Activated naive CD4-positive, alpha-beta T cell treated with anti-CD3 and anti-CD28 coated beads for 36 hours (primary cell): ENCODE data around the gene THBD. TPM values are rescaled to one million over a fixed set of nuclear protein-coding genes. Genes with fewer than 3 reads are reported as not detected.
A peak's percentile ranks its signal among the peaks of the same experiment; 100 is the strongest.

Source experiments
- CTCF ChIA-PET: fragments of 350-600 bp; sonication (Branson Sonifier 250); formaldehyde crosslinking; loops from one replicate; lab custom pipeline; 2021; ENCODE audit warnings: antibody characterized with exemption; lab: Charles Lee
- DNase-seq: peaks from one replicate; pipeline ENCODE4 v3.0.0-alpha.2; 2020
- H3K27ac Mint-ChIP-seq: one replicate; pipeline ENCODE4 v1.8.0; 2021; ENCODE audit warnings: mild to moderate bottlenecking, mixed read lengths
- H3K27me3 Mint-ChIP-seq: one replicate; pipeline ENCODE4 v1.8.0; 2021; ENCODE audit warnings: low read depth, mixed read lengths
- H3K36me3 Mint-ChIP-seq: one replicate; pipeline ENCODE4 v1.8.0; 2021; ENCODE audit warnings: low read depth, mixed read lengths
- H3K4me1 Mint-ChIP-seq: one replicate; pipeline ENCODE4 v1.8.0; 2021; ENCODE audit warnings: low read depth, mixed read lengths
- H3K4me3 Mint-ChIP-seq: one replicate; pipeline ENCODE4 v1.8.0; 2021; ENCODE audit warnings: mild to moderate bottlenecking, moderate library complexity, mixed read lengths
- H3K9me3 Mint-ChIP-seq: one replicate; pipeline ENCODE4 v1.8.0; 2021; ENCODE audit warnings: mixed read lengths
- intact Hi-C: fragments of 100-400 bp; cut with micrococcal nuclease; formaldehyde crosslinking; loops from one replicate; pipeline ENCODE4 v1.15.1; 2023
- total RNA-seq, 2 experiments: library from RNA; stranded (reverse); gene quantifications; one replicate each; pipeline ENCODE4 v1.2.3, GENCODE V29; 2021

Gene THBD
- not detected for total RNA-seq

GRCh38 chr20:23049201-23050075 is at the start of gene THBD:
THBD (minus strand) TSS chr20:23049672; CDS start chr20:23049504, 168 bp downstream.
- no peaks in the 10 kb centered on the region for H3K36me3 Mint-ChIP-seq
- H3K27me3 Mint-ChIP-seq, result peaks cover 48% of the 10 kb centered on the region
- intact Hi-C loops, result loop anchor here (2.0 kb wide), 1 partner anchor 185 kb away; no protein-coding TSS in a partner anchor
- H3K4me3 Mint-ChIP-seq, result no peak within 1 kb of the TSS
- H3K27ac Mint-ChIP-seq, result no peak within 1 kb of the TSS
- CTCF ChIA-PET, result no interaction called here
- peaks cover 4% of the 10 kb centered on the region for H3K4me1 Mint-ChIP-seq
- H3K9me3 Mint-ChIP-seq, result no peaks in the 10 kb centered on the region
- DNase-seq, result peak; percentile 9

GRCh38 chr20:23097636-23098580 is 48.4 kb upstream of the THBD start:
- no peaks in the 10 kb centered on the region for H3K27me3 Mint-ChIP-seq
- CTCF ChIA-PET, result no interaction called here
- H3K4me3 Mint-ChIP-seq, result no peak overlapping the region
- no peaks in the 10 kb centered on the region for H3K36me3 Mint-ChIP-seq
- no peak for DNase-seq
- intact Hi-C loops, result no loop called here
- no peaks in the 10 kb centered on the region for H3K4me1 Mint-ChIP-seq
- no peak overlapping the region for H3K27ac Mint-ChIP-seq
- no peaks in the 10 kb centered on the region for H3K9me3 Mint-ChIP-seq

- no peaks in the 10 kb centered on the region for H3K36me3 Mint-ChIP-seq
- DNase-seq, result no peak
- H3K27me3 Mint-ChIP-seq, result no peaks in the 10 kb centered on the region
- no peaks in the 10 kb centered on the region for H3K9me3 Mint-ChIP-seq
- intact Hi-C loops, result no loop called here
- CTCF ChIA-PET, result no interaction called here
- H3K4me3 Mint-ChIP-seq, result no peak overlapping the region
- H3K27ac Mint-ChIP-seq, result no peak overlapping the region
- no peaks in the 10 kb centered on the region for H3K4me1 Mint-ChIP-seq
These were observed 47.6 kb upstream of the THBD start for GRCh38 chr20:23096986-23097520.

- CTCF ChIA-PET, result no interaction called here
- no peaks in the 10 kb centered on the region for H3K9me3 Mint-ChIP-seq
- no peak overlapping the region for H3K27ac Mint-ChIP-seq
- DNase-seq, result no peak
- intact Hi-C loops, result no loop called here
- no peaks in the 10 kb centered on the region for H3K27me3 Mint-ChIP-seq
- H3K4me3 Mint-ChIP-seq, result no peak overlapping the region
- no peaks in the 10 kb centered on the region for H3K4me1 Mint-ChIP-seq
- H3K36me3 Mint-ChIP-seq, result no peaks in the 10 kb centered on the region
These were observed 46.6 kb upstream of the THBD start for GRCh38 chr20:23096097-23096496.

- Mint-ChIP-seq H3K36me3 (no peaks in the 10 kb centered on the region), H3K4me1 (no peaks in the 10 kb centered on the region), H3K9me3 (no peaks in the 10 kb centered on the region), H3K27ac (no peak overlapping the region), H3K27me3 (no peaks in the 10 kb centered on the region), H3K4me3 (no peak overlapping the region)
- intact Hi-C loops, result no loop called here
- DNase-seq, result no peak
- CTCF ChIA-PET, result no interaction called here
These were observed 46.0 kb upstream of the THBD start for GRCh38 chr20:23095499-23095898.

- CTCF ChIA-PET, result no interaction called here
- DNase-seq, result no peak
- Mint-ChIP-seq H3K9me3 (no peaks in the 10 kb centered on the region), H3K4me1 (no peaks in the 10 kb centered on the region), H3K36me3 (no peaks in the 10 kb centered on the region), H3K4me3 (no peak overlapping the region), H3K27me3 (no peaks in the 10 kb centered on the region), H3K27ac (no peak overlapping the region)
- intact Hi-C loops, result no loop called here
These were observed 45.5 kb upstream of the THBD start for GRCh38 chr20:23094927-23095326.

GRCh38 chr20:23094213-23094896 is 44.9 kb upstream of the THBD start:
- no peaks in the 10 kb centered on the region for H3K27me3 Mint-ChIP-seq
- intact Hi-C loops, result no loop called here
- no peaks in the 10 kb centered on the region for H3K36me3 Mint-ChIP-seq
- no peaks in the 10 kb centered on the region for H3K4me1 Mint-ChIP-seq
- H3K9me3 Mint-ChIP-seq, result no peaks in the 10 kb centered on the region
- H3K4me3 Mint-ChIP-seq, result no peak overlapping the region
- DNase-seq, result no peak
- no peak overlapping the region for H3K27ac Mint-ChIP-seq
- CTCF ChIA-PET, result no interaction called here

GRCh38 chr20:23093613-23094012 is 44.1 kb upstream of the THBD start:
- H3K36me3 Mint-ChIP-seq, result no peaks in the 10 kb centered on the region
- CTCF ChIA-PET, result no interaction called here
- H3K9me3 Mint-ChIP-seq, result no peaks in the 10 kb centered on the region

GRCh38 chr20:23092861-23093495 is 43.5 kb upstream of the THBD start:
- H3K4me3 Mint-ChIP-seq, result no peak overlapping the region
- CTCF ChIA-PET, result no interaction called here
- peaks cover 3% of the 10 kb centered on the region for H3K27me3 Mint-ChIP-seq
- DNase-seq, result no peak
- no peaks in the 10 kb centered on the region for H3K4me1 Mint-ChIP-seq
- H3K27ac Mint-ChIP-seq, result no peak overlapping the region
- intact Hi-C loops, result no loop called here
- no peaks in the 10 kb centered on the region for H3K9me3 Mint-ChIP-seq
- H3K36me3 Mint-ChIP-seq, result no peaks in the 10 kb centered on the region

More at GRCh38 chr20:23093613-23094012, 44.1 kb upstream of the THBD start:
- Mint-ChIP-seq H3K27me3 (peaks cover 1% of the 10 kb centered on the region), H3K4me1 (no peaks in the 10 kb centered on the region), H3K4me3 (no peak overlapping the region), H3K27ac (no peak overlapping the region)
- no peak for DNase-seq
- intact Hi-C loops, result no loop called here

- Mint-ChIP-seq H3K4me3 (no peak overlapping the region), H3K4me1 (no peaks in the 10 kb centered on the region), H3K27ac (no peak overlapping the region), H3K27me3 (peaks cover 5% of the 10 kb centered on the region), H3K9me3 (no peaks in the 10 kb centered on the region), H3K36me3 (no peaks in the 10 kb centered on the region)
- no peak for DNase-seq
- intact Hi-C loops, result no loop called here
- CTCF ChIA-PET, result no interaction called here
These were observed 42.9 kb upstream of the THBD start for GRCh38 chr20:23092384-23092756.

GRCh38 chr20:23091721-23092383 is 42.4 kb upstream of the THBD start:
- no peaks in the 10 kb centered on the region for H3K4me1 Mint-ChIP-seq
- no peaks in the 10 kb centered on the region for H3K36me3 Mint-ChIP-seq
- H3K27ac Mint-ChIP-seq, result no peak overlapping the region
- no peak overlapping the region for H3K4me3 Mint-ChIP-seq
- CTCF ChIA-PET, result no interaction called here
- intact Hi-C loops, result no loop called here
- DNase-seq, result no peak
- H3K27me3 Mint-ChIP-seq, result peaks cover 5% of the 10 kb centered on the region
- H3K9me3 Mint-ChIP-seq, result no peaks in the 10 kb centered on the region
